ENCODE data around the gene PARP6.

Gene PARP6

DNA sequence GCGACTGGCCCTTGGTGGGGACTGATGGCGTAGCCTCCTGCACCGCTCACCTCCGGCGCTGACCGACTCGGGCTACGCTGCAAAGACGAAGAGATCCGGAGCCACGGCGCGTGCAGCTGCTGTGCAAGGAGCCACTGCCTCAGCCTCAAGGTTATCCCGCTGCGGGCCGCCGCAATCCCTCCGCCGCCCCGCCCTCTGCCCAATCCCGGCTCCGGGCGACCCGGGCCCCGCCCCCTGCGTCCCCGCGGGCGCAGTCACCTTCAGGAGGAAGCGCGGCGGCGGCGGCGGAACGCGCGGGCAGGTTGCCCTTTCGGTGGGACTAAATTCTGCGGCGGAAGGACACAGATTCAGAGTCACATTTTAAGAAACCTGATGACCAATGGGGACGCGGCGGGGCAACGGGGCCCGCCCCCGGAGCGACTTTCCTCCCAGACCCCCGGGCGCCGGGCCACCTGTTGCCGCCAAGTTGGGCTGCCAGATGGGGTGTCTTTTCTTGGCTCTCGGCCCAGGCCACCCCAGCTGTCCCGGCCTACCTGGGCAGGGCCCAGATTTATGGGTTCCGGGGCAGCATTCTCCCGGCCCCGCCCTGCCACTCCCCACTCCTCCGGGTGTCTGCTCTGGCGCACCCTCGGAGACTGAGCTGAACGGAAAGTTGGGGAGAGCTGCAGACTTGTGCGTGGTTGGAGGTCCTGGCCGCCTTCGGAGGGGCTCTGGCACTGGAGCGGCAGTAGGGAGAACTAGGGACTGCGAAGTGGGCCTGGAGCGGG is 41.1 kb downstream of the PARP6 start, which contains the start of gene PKM:
Gene PKM, minus strand, starts transcription at position 125 of the 767 bp plus-strand sequence. CDS start 12,093 bp downstream, outside the sequence.
- H3K4me3 ChIP-seq (ENCODE audit: low read depth, low read length), result peak within 1 kb of the TSS; percentile 95
- CTCF ChIA-PET, result interaction anchor here (0.8 to 1.7 kb wide), 3 partner anchors 9 to 31 kb away, joined by 3 to 4 read pairs (median 3); no protein-coding TSS in a partner anchor
- POLR2A ChIA-PET, result interaction anchor here (0.6 to 3.0 kb wide), 14 partner anchors 10 to 280 kb away, joined by 3 to 14 read pairs (median 4); partner anchors contain the start of gene GRAMD2A
- TF ChIP-seq CTCF (IDR thresholded peaks at IDR 0.05; ENCODE audit: insufficient read depth, low read length, missing control alignments), result no peak
- peak; percentile 88 for DNase-seq (ENCODE audit: low read depth, low spot score)

GRCh38 chr15:72230197-72231065 is 41.9 kb downstream of the PARP6 start:
- DNase-seq (ENCODE audit: low read depth, low spot score), result peak; percentile 55
- CTCF ChIA-PET, result interaction anchor here (0.9 to 1.7 kb wide), 2 partner anchors 10 to 30 kb away, joined by 3 to 4 read pairs; no protein-coding TSS in a partner anchor
- TF ChIP-seq CTCF (IDR thresholded peaks at IDR 0.05; ENCODE audit: insufficient read depth, low read length, missing control alignments), result no peak

GRCh38 chr15:72229947-72230196 is 42.5 kb downstream of the PARP6 start:
- ChIA-PET POLR2A (interaction anchor here (0.6 to 5.5 kb wide), 13 partner anchors 8 to 1528 kb away, joined by 3 to 49 read pairs (median 6); partner anchors contain the start of genes GRAMD2A and INSYN1), CTCF (no interaction called here)

More at GRCh38 chr15:72230197-72231065, 41.9 kb downstream of the PARP6 start:
- H3K4me3 ChIP-seq (ENCODE audit: low read depth, low read length), result peak overlapping the region; percentile 95
- POLR2A ChIA-PET, result interaction anchor here (0.6 to 5.5 kb wide), 16 partner anchors 8 to 1529 kb away, joined by 3 to 49 read pairs (median 4); partner anchors contain the start of genes GRAMD2A and INSYN1

GRCh38 chr15:72229076-72229946 is 43.0 kb downstream of the PARP6 start:
- TF ChIP-seq CTCF (IDR thresholded peaks at IDR 0.05; ENCODE audit: insufficient read depth, low read length, missing control alignments), result no peak
- H3K4me3 ChIP-seq (ENCODE audit: low read depth, low read length), result peak overlapping the region; percentile 95
- ChIA-PET CTCF (no interaction called here), POLR2A (interaction anchor here (0.6 to 5.5 kb wide), 13 partner anchors 8 to 1528 kb away, joined by 3 to 49 read pairs (median 6); partner anchors contain the start of genes GRAMD2A and INSYN1)
- DNase-seq (ENCODE audit: low read depth, low spot score), result no peak

More at GRCh38 chr15:72229947-72230196, 42.5 kb downstream of the PARP6 start:
- TF ChIP-seq CTCF (IDR thresholded peaks at IDR 0.05; ENCODE audit: insufficient read depth, low read length, missing control alignments), result no peak
- no peak for DNase-seq (ENCODE audit: low read depth, low spot score)
- peak overlapping the region; percentile 95 for H3K4me3 ChIP-seq (ENCODE audit: low read depth, low read length)

DNA sequence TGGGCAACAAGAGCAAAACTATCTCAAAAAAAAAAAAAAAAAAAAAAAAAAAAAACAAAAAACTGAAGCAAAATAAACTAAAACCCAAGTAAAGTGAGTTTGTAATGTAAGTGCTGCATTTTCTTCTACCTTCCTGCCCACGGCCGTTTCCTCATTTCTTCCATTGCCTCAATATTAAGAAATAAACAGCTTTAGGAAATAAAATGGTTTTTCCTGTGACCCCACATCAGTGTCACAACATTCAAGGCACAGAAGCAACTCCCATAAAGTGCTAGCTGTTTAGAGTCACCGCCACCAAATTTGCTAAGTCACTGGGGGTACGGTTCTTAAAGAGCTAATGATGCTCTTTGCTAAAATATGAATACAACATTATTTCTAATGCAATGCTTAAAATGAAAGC is 44.6 kb downstream of the PARP6 start:
- CTCF ChIA-PET, result interaction anchor here (0.9 to 3.1 kb wide), 9 partner anchors 8 to 71 kb away, joined by 3 to 22 read pairs (median 8); no protein-coding TSS in a partner anchor
- peak overlapping the region; percentile 59 for H3K4me3 ChIP-seq (ENCODE audit: low read depth, low read length)
- POLR2A ChIA-PET, result interaction anchor here (0.6 to 5.5 kb wide), 5 partner anchors 11 to 250 kb away, joined by 3 to 49 read pairs (median 6); partner anchors contain the start of gene GRAMD2A
- DNase-seq (ENCODE audit: low read depth, low spot score), result no peak
- no peak for TF ChIP-seq CTCF (IDR thresholded peaks at IDR 0.05; ENCODE audit: insufficient read depth, low read length, missing control alignments)
